Karpas-422 (cell line): Measurements from ENCODE around the gene CENPS. TPM values are rescaled to one million over a fixed set of nuclear protein-coding genes. Genes with fewer than 3 reads are reported as not detected.

Experiments used
- total RNA-seq: library from RNA; depleted of rRNA; stranded (reverse); fragments of >200 nt; shearing (Covaris generic); gene quantifications from 2 replicates; pipeline ENCODE4 v1.2.3, GENCODE V29; 2014; ENCODE audit warnings: low replicate concordance; rRNA removed

The CENPS gene
- total RNA-seq, 1 experiment from 2014 or later: 10.6 TPM

Other genes starting within 250 kb of the CENPS start
- gene KIF1B, start 219.9 kb upstream of the CENPS start, total RNA-seq: 3.7 TPM in 2 replicates
- 65.3 and 78.8 TPM in 2 replicates for gene PGD, start 31.4 kb upstream of the CENPS start, total RNA-seq
- 0.34 and 3.5 TPM in 2 replicates for gene CORT, start 19.6 kb downstream of the CENPS start, total RNA-seq
- gene DFFA, start 42.1 kb downstream of the CENPS start, total RNA-seq: 42.9 and 61.9 TPM in 2 replicates
- 9.1 and 11.0 TPM in 2 replicates for gene PEX14, start 44.5 kb downstream of the CENPS start, total RNA-seq